GM21576 (cell line): ENCODE data around the gene MAP2K1.
"Not testable (repeated sequence)": the region's sequence is repeated elsewhere in the genome, so short reads cannot be mapped to it uniquely, and the experiment has no call there.

ENCODE experiments used
- ATAC-seq: cut with Tn5 transposase; IDR thresholded peaks from one replicate; pipeline ENCODE4 v1.9.1; 2021; ENCODE audit warnings: mild to moderate bottlenecking, moderate library complexity; ENCODE audit not compliant: unreplicated experiment

Gene MAP2K1

DNA sequence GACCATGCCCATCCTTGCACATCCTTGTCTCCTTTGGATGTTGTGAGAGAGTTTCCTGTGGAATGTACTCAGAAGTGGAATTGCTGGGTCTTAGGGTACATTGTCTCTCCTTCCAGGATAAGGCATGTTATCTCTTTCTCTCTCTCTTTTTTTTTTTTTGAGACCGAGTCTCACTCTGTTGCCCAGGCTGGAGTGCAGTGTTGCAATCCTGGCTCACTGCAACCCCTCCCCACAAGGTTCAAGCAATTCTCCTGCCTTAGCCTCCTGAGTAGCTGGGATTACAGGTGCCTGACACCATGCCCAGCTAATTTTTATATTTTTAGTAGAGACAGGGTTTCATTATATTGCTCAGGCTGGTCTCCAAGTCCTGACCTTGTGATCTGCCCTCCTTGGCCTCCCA is 6.3 kb downstream of the MAP2K1 start:
- not testable (repeated sequence) for ATAC-seq

DNA sequence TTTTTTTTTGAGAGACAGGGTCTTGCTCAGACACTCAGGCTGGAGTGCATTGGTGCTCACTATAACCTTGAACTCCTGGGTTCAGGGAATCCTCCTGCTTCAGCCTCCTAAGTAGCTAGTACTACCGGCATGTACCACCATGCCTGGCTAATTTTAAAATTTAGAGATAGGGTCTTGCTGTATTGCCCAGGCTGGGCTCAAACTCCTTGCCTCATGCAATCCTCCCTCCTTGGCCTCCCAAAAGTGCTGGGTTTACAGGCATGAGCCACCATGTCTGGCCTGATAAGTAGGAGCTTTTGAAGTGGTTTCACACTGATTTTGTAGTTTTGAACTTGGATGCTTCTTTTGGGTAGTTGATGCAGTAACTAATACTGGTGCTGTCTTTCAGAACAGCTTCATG is 7.8 kb downstream of the MAP2K1 start:
- no peak for ATAC-seq

DNA sequence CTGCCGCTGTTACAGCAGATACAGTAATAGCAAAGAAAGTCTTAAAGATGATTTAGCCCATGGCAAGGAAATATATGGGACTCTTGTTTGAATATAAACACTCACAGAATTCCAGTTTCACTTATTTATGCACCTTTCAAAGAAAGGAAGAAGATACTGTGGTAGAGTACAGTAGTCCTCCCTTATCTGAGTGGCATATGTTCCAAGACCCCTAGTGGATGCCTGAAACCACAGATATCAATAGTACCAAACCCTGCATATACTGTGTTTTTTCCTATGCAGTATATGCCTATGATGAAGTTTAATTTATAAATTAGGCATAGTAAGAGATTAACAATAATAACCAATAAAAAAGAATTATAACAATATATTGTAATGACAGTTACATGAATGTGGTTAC is 8.2 kb downstream of the MAP2K1 start:
- no peak for ATAC-seq

DNA sequence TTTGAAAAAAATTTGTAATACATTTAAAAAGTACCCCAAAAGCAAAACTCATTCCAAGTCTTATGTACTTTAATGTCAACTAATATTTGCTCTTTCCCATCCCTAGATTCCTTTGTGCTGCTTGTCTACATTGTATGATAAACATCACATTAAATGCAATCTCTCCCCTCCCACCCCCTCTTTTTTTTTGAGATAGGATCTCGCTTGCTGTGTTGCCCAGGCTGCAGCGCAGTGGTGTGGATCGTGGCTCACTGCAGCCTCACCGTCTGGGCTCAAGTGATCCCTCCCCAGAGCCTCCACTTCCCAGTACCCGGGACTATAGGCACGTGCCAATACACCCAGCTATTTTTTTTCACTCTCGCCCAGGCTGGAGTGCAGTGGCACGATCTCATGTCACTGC is 12.6 kb downstream of the MAP2K1 start:
- no peak for ATAC-seq

DNA sequence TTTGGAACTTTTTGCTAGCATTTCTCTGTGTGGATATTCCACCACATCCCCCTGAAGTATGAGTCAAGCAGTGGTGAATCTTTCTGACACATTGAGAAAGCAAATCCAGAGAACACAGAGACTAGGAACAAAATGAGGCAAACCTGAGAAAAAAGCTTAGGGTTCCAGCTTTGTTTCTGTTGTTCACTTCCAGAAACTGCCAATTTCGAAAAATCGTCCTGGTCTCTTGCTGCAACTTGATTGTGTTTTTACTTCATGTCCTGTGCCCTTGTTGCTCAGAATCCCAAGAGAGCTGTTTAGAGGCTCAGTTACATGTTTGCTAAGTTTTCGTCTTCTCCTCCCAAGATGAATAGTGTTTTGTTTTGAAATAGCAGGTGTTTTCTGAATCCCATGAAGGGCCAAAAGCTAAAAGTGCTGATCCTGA is 13.7 kb downstream of the MAP2K1 start:
- no peak for ATAC-seq

- ATAC-seq, result no peak
These were observed 14.7 kb downstream of the MAP2K1 start for GRCh38 chr15:66401130-66402021.

DNA sequence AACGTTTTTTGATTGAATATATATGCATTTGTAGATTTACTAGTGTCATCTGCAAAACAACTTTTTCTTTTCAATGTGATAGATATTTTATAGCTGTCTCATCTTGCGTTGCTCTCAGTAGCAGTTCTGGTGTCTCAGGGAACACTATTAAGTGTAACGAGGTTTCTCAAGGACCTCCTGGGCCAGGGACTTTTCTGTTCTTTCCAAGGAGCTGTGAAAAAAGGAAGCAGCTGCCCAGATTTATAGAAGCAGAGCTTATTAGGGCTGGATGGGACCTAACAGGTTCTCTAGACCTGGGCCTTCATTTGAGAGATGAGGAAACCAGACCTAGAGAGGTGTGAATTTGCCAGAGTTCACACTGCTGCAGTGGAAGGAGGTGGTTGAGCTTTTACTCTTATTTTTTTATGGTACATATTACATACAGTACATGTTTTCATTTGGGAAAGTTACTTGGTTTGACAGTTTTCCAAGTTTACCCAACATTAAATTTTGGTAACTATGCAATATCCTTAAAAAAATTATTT is 16.1 kb downstream of the MAP2K1 start:
- ATAC-seq, result no peak

GRCh38 chr15:66403323-66403722 is 16.6 kb downstream of the MAP2K1 start:
- ATAC-seq, result no peak

GRCh38 chr15:66404122-66404521 is 17.4 kb downstream of the MAP2K1 start:
- no peak for ATAC-seq

DNA sequence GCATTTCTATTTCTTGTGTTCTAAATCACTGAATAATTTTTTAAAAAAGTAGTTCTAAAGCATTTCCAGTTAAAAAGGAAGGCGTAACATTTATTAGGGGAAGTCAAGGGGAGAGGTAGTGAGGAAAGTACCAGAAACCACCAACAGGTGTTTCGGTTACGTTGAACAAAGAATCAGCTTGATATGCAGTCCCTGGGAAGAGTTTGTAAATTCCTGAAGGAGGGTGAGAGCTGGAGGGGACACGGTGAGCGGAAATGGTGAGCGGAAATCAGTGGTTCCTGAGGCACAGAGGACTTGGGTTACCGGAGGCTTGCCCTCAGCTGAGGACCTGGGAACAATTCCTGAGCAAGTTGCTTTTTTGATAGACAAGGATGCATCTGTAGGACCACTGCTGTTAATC is 17.8 kb downstream of the MAP2K1 start:
- no peak for ATAC-seq

DNA sequence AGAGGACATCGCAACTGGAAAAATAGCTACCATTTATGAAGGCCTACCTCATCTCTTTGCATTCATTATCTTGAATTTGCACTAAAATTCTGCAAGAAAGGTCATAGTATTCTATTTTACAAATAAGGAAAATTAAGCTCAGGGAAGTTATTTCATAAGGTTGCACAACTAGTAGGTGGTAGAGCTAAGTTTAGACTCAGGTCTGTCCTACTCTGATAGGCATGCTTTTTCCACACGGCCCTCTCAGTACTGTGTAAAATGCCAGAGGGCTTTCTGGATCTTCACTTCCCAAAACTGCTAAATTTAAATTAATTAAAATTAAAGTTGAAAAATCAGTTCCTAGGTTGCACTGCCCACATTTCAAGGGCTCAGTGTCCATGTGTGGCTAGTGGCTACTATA is 18.3 kb downstream of the MAP2K1 start:
- no peak for ATAC-seq

- ATAC-seq, result no peak
These were observed 18.9 kb downstream of the MAP2K1 start for GRCh38 chr15:66405615-66406014.

DNA sequence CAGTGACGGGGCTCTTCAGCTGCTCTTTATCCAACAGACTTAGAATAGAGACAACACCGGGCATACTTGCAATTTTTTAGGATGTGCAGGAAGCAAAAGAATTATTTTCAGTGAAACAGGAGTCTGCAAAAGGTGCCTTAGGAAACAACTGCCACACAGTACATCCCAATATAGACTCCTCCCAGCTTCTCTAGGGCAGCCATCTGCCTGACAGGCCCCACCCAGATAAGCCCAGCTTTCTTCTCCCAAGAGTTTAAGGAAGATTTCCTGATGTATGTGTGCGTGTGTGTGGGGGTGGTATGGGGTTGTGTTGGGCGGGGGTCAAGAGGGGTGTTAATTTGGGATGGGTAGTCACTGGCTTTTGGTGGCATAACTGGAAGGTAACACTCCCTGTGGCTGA is 21.5 kb downstream of the MAP2K1 start:
- ATAC-seq, result no peak

- no peak for ATAC-seq
These were observed 22.1 kb downstream of the MAP2K1 start for GRCh38 chr15:66408675-66409282.

GRCh38 chr15:66409565-66410108 is 22.9 kb downstream of the MAP2K1 start:
- no peak for ATAC-seq

DNA sequence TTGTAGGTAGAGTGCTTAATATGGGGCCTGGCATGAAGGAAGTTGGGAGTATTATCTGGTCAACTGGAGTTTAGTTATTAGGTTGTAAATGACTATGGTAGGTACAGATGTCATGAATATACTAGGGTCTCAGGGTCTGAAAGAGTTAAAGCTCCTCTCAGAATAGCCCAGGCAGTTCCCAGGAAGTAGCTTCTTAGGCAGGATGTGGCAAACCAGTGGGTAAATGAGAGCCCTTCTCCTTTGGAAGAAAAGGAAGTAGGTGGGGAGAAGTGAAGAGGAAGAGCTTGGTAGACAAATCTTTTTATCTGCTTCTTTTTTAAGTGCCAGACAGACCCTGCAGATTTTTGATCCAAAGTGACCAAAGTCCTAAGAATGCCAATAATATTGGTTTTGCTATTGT is 24.5 kb downstream of the MAP2K1 start:
- ATAC-seq, result no peak

- no peak for ATAC-seq
These were observed 25.5 kb downstream of the MAP2K1 start for GRCh38 chr15:66412220-66412619.

GRCh38 chr15:66413579-66413978 is 26.9 kb downstream of the MAP2K1 start:
- no peak for ATAC-seq

GRCh38 chr15:66415360-66415759 is 28.6 kb downstream of the MAP2K1 start:
- no peak for ATAC-seq

- no peak for ATAC-seq
These were observed 31.0 kb downstream of the MAP2K1 start for GRCh38 chr15:66417736-66418135.

DNA sequence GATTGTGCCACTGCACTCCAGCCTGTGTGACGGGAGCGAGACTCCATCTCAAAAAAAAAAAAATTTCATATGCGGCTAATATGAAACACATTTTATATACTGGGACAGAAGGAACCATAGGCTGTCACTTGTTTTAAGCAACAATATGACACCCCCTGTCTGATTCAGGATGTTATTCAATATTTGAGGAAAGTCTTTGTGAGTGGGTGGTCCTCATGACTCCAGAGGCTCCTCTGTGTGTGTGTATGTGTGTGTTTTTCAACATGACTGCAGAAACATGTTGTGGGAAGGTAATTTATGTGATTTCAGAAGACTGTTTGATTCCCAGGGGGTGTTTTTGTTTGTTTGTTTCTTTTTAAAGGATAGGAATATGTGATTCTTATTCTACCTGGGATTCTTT is 32.8 kb downstream of the MAP2K1 start:
- no peak for ATAC-seq

GRCh38 chr15:66422347-66422746 is 35.6 kb downstream of the MAP2K1 start:
- no peak for ATAC-seq
